ENCODE data around the gene TRPV5. TPM values are rescaled to one million over a fixed set of nuclear protein-coding genes. Genes with fewer than 3 reads are reported as not detected.

TRPV5 gene
- total RNA-seq, 2 donors from 2014 or later, result not detected

DNA sequence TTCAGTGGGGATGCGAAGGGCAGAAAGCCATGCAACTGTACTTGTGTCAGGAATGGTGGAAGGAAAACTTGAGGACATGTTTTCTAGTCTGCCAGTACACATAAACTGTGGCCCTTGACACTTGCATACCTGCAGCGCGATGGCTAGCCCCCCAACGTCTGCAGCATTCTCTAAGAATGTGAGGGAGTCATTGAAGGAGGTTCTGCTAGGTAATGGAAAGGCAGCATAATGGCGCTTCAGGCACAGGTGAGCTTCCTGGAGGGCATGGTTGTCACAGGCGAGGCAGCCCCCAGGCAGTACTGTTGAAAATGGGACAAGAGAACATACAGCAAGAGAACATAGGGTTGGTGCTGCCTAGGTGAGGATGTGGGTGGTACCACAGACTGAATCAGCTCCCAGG is 9.2 kb upstream of the TRPV5 start:
- no peaks in the 10 kb centered on the region for H3K27me3 ChIP-seq
- TF ChIP-seq, protein P1, sequence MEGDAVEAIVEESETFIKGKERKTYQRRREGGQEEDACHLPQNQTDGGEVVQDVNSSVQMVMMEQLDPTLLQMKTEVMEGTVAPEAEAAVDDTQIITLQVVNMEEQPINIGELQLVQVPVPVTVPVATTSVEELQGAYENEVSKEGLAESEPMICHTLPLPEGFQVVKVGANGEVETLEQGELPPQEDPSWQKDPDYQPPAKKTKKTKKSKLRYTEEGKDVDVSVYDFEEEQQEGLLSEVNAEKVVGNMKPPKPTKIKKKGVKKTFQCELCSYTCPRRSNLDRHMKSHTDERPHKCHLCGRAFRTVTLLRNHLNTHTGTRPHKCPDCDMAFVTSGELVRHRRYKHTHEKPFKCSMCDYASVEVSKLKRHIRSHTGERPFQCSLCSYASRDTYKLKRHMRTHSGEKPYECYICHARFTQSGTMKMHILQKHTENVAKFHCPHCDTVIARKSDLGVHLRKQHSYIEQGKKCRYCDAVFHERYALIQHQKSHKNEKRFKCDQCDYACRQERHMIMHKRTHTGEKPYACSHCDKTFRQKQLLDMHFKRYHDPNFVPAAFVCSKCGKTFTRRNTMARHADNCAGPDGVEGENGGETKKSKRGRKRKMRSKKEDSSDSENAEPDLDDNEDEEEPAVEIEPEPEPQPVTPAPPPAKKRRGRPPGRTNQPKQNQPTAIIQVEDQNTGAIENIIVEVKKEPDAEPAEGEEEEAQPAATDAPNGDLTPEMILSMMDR (IDR thresholded peaks at IDR 0.05), result no peak
- no peak for TF ChIP-seq POLR2A (IDR thresholded peaks at IDR 0.05)
- H3K27ac ChIP-seq, result no peak overlapping the region
- DNase-seq (no peak), ATAC-seq (no peak)
- WGBS, 2 donors, result 78 to 87% methylated on average over 6 of the region's 6 CpGs
- no peaks in the 10 kb centered on the region for H3K9me3 ChIP-seq
- intact Hi-C loops (cut with DNase I), result no loop called here
- no peaks in the 10 kb centered on the region for H3K36me3 ChIP-seq (replicated peaks in 1 of 2; ENCODE audit: insufficient read depth in 1 of 2, low read depth in 2 of 2)
- peaks cover 24% of the 10 kb centered on the region for H3K4me1 ChIP-seq
- no peak overlapping the region for H3K4me3 ChIP-seq

DNA sequence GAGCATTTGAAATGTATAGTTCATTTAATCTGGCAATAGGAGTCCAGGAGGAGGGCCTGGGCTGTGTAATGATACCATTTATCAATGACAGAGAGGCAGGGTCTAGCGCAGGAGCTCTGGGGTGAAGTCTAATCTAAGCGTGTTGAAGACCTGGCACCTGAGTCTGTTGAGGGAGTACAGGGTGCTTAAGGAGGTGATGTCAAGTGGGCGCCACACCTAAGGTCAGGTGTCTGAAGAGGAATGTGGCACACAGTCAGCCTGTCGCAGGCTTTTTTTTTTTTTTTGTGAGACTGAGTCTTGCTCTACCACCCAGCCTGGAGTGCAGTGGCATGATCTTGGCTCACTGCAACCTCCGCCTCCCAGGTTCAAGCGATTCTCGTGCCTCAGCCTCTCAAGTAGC is 8.0 kb upstream of the TRPV5 start:
- Histone ChIP-seq H3K27ac (peak overlapping the region in 3 of 4 donors; percentile 46 to 72 (median 67)), H3K4me3 (no peak overlapping the region), H3K4me1 (peaks cover 24% of the 10 kb centered on the region), H3K36me3 (replicated peaks in 1 of 2; ENCODE audit: insufficient read depth in 1 of 2, low read depth in 2 of 2) (no peaks in the 10 kb centered on the region), H3K27me3 (no peaks in the 10 kb centered on the region), H3K9me3 (no peaks in the 10 kb centered on the region)
- intact Hi-C loops (cut with DNase I), result no loop called here
- WGBS, 2 donors, result 74 to 81% methylated on average over 7 of the region's 7 CpGs
- TF ChIP-seq, protein P1 (IDR thresholded peaks at IDR 0.05), result no peak
- no peak for TF ChIP-seq POLR2A (IDR thresholded peaks at IDR 0.05)
- ATAC-seq (peak; percentile 9), DNase-seq (no peak)

GRCh38 chr7:142940966-142941535 is 7.5 kb upstream of the TRPV5 start:
- Histone ChIP-seq H3K27me3 (no peaks in the 10 kb centered on the region), H3K4me1 (peaks cover 24% of the 10 kb centered on the region), H3K9me3 (no peaks in the 10 kb centered on the region), H3K27ac (peak overlapping the region in 3 of 4 donors; percentile 46 to 72 (median 67)), H3K4me3 (no peak overlapping the region), H3K36me3 (replicated peaks in 1 of 2; ENCODE audit: insufficient read depth in 1 of 2, low read depth in 2 of 2) (no peaks in the 10 kb centered on the region)
- WGBS, 2 donors, result 37 to 44% methylated on average over 10 of the region's 10 CpGs
- intact Hi-C loops (cut with DNase I), result no loop called here
- ATAC-seq (peak; percentile 71), DNase-seq (peak in 1 of 4 donors; percentile 43)
- no peak for TF ChIP-seq POLR2A (IDR thresholded peaks at IDR 0.05)
- TF ChIP-seq, protein P1 (IDR thresholded peaks at IDR 0.05), result no peak

GRCh38 chr7:142939226-142939910 is 5.8 kb upstream of the TRPV5 start, which contains the start of gene LLCFC1:
TSS of gene LLCFC1 (plus strand) at chr7:142939484. CDS start at chr7:142939622, 138 bp downstream.
- Histone ChIP-seq H3K27me3 (no peaks in the 10 kb centered on the region), H3K36me3 (replicated peaks in 1 of 2; ENCODE audit: insufficient read depth in 1 of 2, low read depth in 2 of 2) (no peaks in the 10 kb centered on the region), H3K4me3 (no peak within 1 kb of the TSS), H3K9me3 (no peaks in the 10 kb centered on the region), H3K4me1 (peaks cover 24% of the 10 kb centered on the region), H3K27ac (peak within 1 kb of the TSS in 2 of 4 donors; percentile 67 to 72)
- WGBS, 2 donors, result 65 to 72% methylated on average over 10 of the region's 10 CpGs
- peak; percentile 45 for ATAC-seq
- intact Hi-C loops (cut with DNase I), result no loop called here
- TF ChIP-seq POLR2A (IDR thresholded peaks at IDR 0.05), result no peak
- TF ChIP-seq, protein P1 (IDR thresholded peaks at IDR 0.05), result peak in 4 of 7 experiments; percentile 33 to 43 (median 36)
- peak in 3 of 4 donors; percentile 27 to 34 (median 32) for DNase-seq

Measured in body of pancreas (tissue), 4 donors.